Right renal cortex interstitium (tissue), 3 donors: Measurements from ENCODE around the gene JAZF1. TPM values are rescaled to one million over a fixed set of nuclear protein-coding genes. Genes with fewer than 3 reads are reported as not detected.

Experiments
- DNase-seq, 3 donors: peaks; one replicate each; pipeline ENCODE4 v3.0.0-alpha.2; 2013; ENCODE audit warnings: low read depth in 3 of 3, low spot score in 2 of 3
- polyA plus RNA-seq, 3 donors: library from polyadenylated mRNA; unstranded; fragments of 120-200 nt; gene quantifications; one replicate each; pipeline ENCODE4 v1.2.1, GENCODE V29; 2013; ENCODE audit not compliant: insufficient read length in 3 of 3

JAZF1 gene
- 10 to 100 TPM; 12.2 to 16.1 (median 14.1) TPM for polyA plus RNA-seq

- DNase-seq: peak in 2 of 3 donors; percentile 29 to 52
These were observed at the start of gene JAZF1 for GRCh38 chr7:28180364-28181147. TSS of gene JAZF1 (minus strand) at chr7:28180795.

DNA sequence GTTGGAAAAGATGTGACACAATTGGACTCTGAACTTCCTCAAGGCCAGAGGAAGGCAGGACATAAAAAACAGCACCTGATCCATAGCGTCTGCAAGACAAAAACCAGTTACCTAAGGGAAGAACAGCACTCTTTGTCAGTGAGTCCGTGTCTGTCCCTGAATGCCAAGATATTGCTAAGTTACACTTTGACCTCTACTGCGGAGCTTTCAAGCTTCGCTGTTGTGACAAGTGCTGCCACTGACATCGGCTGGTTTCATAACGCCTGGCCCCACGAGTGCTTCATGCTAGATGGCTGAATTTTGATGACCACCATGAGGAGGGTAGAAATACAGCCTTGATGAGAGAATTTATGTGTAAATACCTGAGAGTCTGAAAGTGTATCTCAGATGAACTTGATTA lies 49.7 kb upstream of the JAZF1 start:
- DNase-seq: no peak

GRCh38 chr7:28228396-28228795 lies 47.8 kb upstream of the JAZF1 start:
- no peak for DNase-seq

DNA sequence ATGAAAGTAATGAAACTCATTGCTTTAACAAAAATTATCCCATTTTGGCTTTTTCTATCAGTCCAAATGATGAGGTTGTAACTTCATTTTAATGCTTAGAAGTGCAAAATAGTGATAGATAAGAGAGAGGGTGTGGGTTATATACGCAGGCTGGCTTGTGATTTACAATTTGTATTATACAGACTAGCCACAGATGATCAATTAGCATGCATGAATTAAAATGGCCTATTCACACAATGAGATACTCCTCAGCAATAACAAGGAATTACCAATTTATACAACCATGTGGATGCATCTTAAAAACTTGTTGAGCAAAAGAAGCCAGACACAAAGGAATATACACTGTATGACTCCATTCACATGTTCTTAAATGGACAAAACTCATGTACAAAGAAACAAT lies 45.4 kb upstream of the JAZF1 start:
- no peak for DNase-seq

- no peak for DNase-seq
These were observed 45.0 kb upstream of the JAZF1 start for GRCh38 chr7:28225576-28225975.

GRCh38 chr7:28224675-28225074 lies 44.1 kb upstream of the JAZF1 start:
- no peak for DNase-seq

- DNase-seq: no peak
These were observed 43.6 kb upstream of the JAZF1 start for GRCh38 chr7:28224172-28224571.

DNA sequence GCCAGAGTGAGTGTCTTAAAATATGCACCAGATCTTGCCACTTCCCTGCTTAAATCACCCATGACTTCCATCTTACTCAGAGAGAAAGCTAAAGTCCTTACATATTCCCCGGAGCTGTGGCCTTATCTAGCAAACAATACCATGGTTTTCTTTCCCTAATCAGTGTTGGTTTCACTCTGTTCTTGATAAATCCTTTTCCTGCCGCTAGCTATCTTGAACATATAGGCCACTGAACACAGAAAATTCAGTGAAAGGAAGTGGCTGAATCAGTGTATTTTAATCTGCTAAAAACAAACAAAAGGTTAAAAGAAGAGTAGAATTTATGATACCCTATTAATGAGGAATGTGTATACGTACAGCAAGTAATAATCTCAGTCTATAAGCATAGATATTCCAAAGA lies 42.0 kb upstream of the JAZF1 start:
- DNase-seq: no peak

DNA sequence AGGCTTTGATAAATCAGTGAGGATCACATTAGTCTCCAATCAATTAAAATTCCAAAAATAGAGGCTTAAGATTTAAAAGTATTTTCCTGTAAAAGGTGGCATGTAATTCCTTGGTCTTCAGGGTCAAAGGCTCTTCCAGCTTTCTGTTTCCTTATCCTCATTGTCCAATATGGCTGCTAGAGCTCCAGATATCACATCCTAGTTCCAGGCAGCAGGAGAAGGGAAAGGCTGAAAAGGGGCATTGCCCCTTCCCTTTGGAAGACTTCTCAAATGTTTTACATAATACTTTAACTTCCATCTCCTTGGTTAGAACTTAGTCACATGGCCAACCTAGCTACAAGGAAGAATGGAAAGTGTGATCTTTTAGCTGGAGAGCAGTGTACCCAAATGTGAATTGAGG lies 39.2 kb upstream of the JAZF1 start:
- no peak for DNase-seq

DNA sequence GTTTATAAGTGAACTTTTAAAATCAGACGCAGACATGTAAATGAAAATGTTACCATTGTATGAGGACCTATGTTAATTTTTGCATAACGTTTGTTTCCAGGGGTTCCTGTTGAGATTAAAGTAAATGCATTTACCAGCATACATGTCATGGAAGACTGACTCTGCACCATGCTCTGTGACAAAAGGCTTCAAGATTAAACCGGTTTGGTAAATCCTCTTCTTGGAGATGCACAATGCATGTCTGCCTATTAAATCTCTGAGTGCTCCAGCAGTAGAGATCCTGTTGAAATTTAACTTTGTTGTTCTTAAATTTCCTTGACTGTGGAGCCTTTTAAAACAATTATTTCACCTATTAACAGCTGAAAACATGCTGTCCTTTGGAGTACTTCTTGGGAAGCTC lies 36.5 kb upstream of the JAZF1 start:
- no peak for DNase-seq

DNA sequence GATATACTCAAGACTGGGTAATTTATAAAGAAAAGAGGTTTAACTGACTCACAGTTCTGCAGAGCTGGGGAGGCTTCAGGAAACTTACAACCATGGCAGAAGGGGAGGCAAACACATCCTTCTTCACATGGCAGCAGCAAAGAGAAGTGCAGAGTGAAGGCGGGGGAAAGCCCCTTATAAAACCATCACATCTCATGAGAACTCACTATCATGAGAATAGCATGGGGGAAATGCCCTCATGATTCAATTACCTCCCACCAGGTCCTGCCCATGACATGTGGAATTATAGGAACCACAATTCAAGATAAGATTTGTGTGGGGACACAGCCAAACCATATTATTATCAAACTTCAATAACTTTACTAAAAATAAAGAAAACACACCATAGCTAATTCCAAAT lies 30.4 kb upstream of the JAZF1 start:
- no peak for DNase-seq

GRCh38 chr7:28208506-28208905 lies 27.9 kb upstream of the JAZF1 start:
- DNase-seq: no peak

DNA sequence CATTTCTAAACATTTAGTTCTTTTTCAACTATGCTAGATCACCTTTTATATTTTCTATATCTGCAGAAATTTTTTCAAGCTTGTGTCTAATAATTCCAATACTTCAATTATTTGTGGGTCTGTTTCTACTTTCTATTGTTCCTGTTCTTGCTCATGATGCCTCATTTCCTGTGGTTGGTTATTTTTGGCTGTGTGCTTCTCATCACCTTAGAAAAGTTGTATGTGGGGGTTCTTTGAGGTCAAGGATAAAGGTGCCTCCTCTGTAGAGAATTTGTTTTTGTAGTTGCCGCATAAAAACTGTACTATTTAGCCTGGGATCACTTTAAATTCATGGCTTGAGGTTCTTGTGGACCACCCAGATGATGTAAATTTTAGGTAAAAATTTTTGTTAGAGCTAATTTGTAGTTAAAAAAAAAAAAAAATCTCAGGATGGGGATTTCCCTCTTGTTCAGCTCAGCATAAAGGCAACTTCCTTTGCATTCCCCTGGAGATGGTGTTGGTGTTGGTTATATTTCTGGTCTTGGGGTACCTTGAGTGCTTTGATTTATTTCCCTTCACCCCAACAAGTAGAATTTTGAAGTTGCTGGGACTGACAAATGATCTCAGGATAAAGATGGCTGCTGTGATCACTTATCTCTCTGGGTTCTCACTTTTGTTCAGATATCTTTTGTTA lies 27.0 kb upstream of the JAZF1 start:
- DNase-seq: no peak

GRCh38 chr7:28205506-28205905 lies 24.9 kb upstream of the JAZF1 start:
- no peak for DNase-seq

GRCh38 chr7:28203508-28204240 lies 23.1 kb upstream of the JAZF1 start:
- DNase-seq: no peak

DNA sequence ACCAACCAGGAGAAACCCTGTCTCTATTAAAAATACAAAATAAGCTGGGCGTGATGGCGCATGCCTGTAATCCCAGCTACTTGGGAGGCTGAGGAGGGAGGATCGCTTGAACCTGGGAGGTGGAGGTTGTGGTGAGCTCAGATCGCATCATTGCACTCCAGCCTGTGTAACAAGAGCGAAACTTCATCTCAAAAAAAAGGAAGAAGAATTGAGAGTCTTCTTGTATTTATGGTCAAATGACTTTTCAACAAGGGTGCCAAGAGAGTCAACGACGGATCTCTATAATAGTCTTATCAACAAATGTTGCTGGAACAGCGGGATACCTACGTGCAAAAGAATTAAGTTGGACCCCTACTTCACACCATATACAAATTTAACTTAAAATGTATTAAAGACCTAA lies 21.6 kb upstream of the JAZF1 start:
- DNase-seq: no peak

DNA sequence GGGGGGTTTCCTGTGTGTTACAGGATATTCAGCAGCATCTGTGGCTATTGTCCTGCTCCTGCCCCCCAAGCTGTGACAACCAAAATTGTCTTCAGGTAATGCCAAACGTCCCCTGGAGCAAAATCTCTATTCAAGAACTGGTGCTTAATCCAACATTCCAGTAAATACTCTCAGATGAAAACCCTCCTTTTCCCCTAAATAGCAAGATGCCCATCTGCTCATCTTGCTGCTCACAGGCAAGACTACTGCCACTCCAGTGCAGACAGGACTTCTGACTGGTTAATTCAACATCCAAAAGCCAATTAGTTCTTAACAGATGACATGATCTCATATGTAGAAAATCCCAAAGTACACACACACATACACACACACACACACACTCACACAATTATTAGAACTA lies 20.5 kb upstream of the JAZF1 start:
- no peak for DNase-seq

DNA sequence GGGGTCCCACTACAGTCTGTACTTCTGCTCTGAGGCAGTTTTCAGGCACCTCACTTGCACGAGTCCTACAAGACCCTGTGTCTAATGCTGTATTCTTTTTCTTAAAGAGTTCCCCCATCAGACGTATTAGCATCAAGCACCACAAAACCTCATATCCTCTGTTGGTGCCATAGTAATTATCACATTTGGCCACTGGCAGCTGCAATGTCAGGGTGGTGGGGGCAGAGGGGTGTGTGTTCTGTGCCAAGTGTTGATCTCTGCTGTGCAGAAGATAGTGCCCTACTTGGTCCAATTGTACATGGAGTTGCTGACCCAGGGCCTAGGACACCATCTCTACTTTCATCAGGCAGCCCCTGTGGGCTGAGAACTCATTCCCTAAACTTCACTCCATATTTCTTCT lies 20.0 kb upstream of the JAZF1 start:
- no peak for DNase-seq

- no peak for DNase-seq
These were observed 18.5 kb upstream of the JAZF1 start for GRCh38 chr7:28199021-28199510.

GRCh38 chr7:28195910-28196620 lies 15.5 kb upstream of the JAZF1 start:
- DNase-seq: no peak
